Activated CD4-positive, alpha-beta T cell treated with anti-CD3 and anti-CD28 coated beads, Interleukin-2, Interleukin-6, amounts not matched to agents 100 ng/mL and 50 ng/mL, durations not matched to agents 16 hours and 8 hours (primary cell): ENCODE measurements around the gene ARAP1.

Experiments
- DNase-seq: peaks from one replicate; pipeline ENCODE4 v3.0.0-alpha.2; 2020

The ARAP1 gene

GRCh38 chr11:72679869-72680268 lies 72.3 kb downstream of the ARAP1 start:
- no peak for DNase-seq

- DNase-seq, result no peak
Observed at GRCh38 chr11:72678524-72678923, 73.7 kb downstream of the ARAP1 start.

- peak; percentile 57 for DNase-seq
Observed at GRCh38 chr11:72676861-72677341, 75.3 kb downstream of the ARAP1 start.

GRCh38 chr11:72675221-72675620 lies 77.0 kb downstream of the ARAP1 start:
- no peak for DNase-seq

- no peak for DNase-seq
Observed at GRCh38 chr11:72673943-72674828, 78.0 kb downstream of the ARAP1 start, which contains the start of gene PDE2A. Gene PDE2A (minus strand): TSS chr11:72674422. CDS start chr11:72674207, 215 bp downstream.

- DNase-seq, result no peak
Observed at GRCh38 chr11:72673284-72673942, 78.8 kb downstream of the ARAP1 start.

- no peak for DNase-seq
Observed at GRCh38 chr11:72672597-72673238, 79.5 kb downstream of the ARAP1 start.

GRCh38 chr11:72671152-72672099 lies 80.8 kb downstream of the ARAP1 start:
- DNase-seq, result no peak

- no peak for DNase-seq
Observed at GRCh38 chr11:72670041-72670440, 82.2 kb downstream of the ARAP1 start.

- DNase-seq, result peak; percentile 28
Observed at GRCh38 chr11:72669527-72669926, 82.7 kb downstream of the ARAP1 start.

- peak; percentile 82 for DNase-seq
Observed at GRCh38 chr11:72668629-72669347, 83.4 kb downstream of the ARAP1 start.

GRCh38 chr11:72665911-72666472 lies 86.2 kb downstream of the ARAP1 start:
- no peak for DNase-seq

- DNase-seq, result no peak
Observed at GRCh38 chr11:72662036-72662435, 90.2 kb downstream of the ARAP1 start.

- DNase-seq, result no peak
Observed at GRCh38 chr11:72661486-72661885, 90.7 kb downstream of the ARAP1 start.

GRCh38 chr11:72658989-72659640 lies 93.1 kb downstream of the ARAP1 start:
- DNase-seq, result no peak

- DNase-seq, result no peak
Observed at GRCh38 chr11:72657411-72658100, 94.7 kb downstream of the ARAP1 start.

- no peak for DNase-seq
Observed at GRCh38 chr11:72655896-72656464, 96.2 kb downstream of the ARAP1 start.

- DNase-seq, result no peak
Observed at GRCh38 chr11:72655014-72655413, 97.2 kb downstream of the ARAP1 start.

GRCh38 chr11:72653649-72654048 lies 98.6 kb downstream of the ARAP1 start:
- DNase-seq, result no peak
